Measurements from ENCODE around the gene ACBD6.
"Not testable (repeated sequence)": the region's sequence is repeated elsewhere in the genome, so short reads cannot be mapped to it uniquely, and the experiment has no call there.

Gene ACBD6

DNA sequence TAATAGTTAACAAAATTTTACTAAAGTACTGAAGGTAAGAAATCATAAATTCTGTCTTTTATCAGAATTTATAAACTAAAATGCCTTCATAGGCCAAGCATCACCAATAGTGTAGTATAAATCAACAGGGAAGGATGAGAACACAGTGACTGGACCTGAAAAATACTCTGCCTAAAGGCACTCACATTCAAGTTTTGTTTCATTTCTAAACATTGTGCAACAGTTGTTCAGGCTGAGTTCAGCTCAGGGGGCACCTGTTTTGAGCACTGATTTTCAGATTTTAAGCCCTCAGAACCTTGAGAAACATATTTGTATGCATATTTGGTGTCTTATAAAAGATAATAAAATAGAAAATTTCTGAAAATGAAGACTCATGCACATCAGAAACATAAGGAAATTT lies 12.4 kb downstream of the ACBD6 start:
- DNase-seq (ENCODE audit: low read depth in 2 of 2): no peak

DNA sequence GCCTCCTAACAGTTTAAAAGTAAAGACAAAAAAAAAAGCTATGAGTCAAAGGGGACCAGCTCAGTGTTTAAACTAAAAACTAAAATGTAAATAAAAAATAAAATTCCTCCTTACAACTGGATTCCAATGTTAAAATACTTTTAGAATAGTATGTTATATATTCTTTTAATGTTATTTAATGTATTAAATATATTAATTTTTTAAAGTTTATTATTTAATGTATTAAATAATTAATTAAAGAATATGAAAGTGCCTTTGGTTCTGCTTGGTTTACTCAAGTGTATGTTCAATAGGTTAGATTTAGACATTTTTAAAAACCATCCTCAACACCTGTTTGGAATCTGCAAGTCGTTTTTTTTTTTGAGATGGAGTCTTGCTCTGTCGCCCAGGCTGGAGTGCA lies 13.1 kb downstream of the ACBD6 start:
- DNase-seq (ENCODE audit: low read depth in 2 of 2): no peak

DNA sequence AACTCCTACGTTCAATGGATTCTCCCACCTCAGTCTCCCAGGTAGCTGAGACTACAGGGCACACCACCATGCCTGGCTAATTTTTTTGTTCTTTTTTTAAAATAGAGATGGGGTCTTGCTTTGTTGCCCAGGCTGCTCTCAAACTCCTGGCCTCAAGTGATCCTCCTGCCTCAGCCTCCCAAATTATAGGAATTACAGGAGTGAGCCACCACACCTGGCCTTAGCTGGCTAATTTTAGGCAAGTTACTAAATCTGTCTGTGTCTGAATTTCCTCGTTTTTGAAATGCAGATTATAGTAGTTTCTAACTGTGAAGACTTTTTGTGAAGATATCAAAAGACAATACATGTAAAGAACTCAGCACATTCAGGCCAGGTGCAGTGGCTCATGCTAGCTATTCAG lies 13.7 kb downstream of the ACBD6 start:
- no peak for DNase-seq (ENCODE audit: low read depth in 2 of 2)

DNA sequence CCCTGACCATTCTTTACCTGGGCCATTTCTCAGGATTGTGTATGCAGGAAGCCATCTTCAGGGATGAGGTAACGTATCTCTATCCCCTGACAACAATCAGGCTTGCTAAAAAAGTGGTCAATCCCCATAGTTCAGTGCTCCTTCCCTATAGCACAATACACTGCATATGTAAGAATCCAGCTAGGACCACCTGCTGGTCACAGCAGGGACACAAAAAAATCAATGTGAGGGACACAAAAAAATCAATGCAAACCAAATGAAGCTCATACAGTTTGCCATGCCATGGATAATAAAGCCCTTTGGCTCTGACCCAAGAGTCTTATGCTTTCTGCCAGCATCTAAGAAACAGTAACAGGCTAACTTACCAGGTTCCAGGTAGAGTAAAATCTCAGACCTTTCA lies 16.3 kb downstream of the ACBD6 start:
- no peak for DNase-seq (ENCODE audit: low read depth in 2 of 2)

DNA sequence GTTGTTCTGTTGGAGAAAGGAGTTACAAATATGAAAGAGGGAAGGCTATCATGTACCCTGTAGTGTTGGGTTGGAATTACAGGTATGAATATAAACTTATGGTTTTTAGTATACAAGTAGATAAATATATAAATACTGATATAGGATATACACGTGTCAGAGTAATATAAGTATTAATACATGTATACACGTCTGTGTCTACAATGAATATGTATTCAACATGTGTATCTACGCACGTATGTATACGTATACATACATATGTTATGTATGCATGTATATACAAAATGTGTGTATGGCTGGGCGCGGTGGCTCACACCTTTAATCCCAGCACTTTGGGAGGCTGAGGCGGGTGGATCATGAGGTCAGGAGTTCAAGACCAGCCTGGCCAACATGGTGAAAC lies 17.9 kb downstream of the ACBD6 start:
- no peak for DNase-seq (ENCODE audit: low read depth in 2 of 2)

DNA sequence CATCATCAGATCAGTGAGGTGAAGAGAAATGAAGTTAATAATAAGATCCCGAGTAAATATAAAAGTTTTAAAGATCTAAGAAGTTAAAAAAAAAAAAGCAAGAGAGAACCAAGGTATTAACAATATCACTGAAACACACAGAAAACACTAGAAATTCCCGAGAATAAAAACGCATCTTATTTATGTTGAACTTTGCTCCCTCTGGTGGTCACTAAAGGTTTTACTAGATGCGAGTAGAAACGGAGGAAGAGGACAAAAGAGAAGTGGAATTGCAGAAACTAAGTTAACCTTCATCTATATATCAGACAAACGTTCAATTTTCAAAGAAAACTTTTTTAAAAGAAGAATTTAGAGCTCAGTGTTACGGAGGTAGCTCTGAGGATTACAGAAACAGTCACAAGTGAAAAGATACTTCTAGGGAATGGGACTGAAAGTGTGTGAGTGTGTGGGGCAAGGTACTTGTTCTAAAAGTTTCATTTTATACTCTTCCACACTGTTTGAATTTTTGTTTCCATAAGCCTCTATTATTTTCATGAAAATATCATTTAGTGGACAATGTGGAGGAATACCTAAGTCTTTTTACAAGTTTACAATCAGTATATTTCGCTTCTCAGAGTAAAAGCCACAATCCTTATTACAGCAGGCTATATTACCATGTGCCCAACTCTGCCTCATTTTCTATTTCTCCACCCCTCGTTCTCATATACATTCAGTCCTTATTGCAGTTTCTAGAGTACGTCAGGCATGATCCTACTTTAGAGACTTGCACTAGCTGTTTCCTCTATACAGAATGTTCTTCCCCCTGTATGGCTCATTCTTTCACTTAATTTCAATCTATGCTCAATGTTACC lies 19.7 kb downstream of the ACBD6 start:
- no peak for DNase-seq (ENCODE audit: low read depth in 2 of 2)

DNA sequence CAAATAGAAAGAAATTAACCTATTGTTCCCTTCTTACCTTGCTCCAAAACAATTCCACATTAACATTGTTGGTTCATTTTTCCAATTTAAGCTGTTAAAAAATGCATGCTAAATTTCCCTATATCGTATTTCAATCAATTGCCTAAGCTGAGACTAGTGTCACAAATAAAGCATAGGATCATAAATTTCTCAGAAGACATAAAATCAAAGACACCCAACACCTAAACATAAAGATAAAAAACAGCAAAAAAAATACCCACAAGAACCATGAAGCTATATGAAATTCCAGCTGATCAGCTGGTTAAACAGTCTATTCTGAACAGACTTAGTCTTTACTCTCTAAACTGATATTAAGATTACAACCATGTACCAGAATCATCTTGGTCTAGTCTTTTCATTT lies 32.3 kb downstream of the ACBD6 start:
- no peak for DNase-seq (ENCODE audit: low read depth in 2 of 2)

DNA sequence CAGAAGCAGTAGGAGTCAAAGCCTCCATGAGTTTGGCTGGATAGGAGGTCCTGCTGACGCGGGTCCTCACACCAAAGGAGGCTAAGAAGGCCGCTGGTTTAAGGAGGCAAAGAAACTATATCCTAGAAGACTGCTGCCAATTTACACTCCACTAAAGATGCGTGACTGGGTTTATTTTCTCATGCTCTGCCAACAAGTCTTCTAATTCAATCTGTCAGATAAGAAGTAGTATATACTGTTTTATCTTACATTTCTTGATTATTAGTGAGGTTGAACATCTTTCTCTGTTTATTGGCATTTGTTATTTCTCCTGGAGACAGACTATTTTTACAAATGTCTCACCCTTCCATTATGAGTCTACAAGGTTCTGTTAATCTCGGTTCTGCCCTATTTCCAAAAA lies 34.1 kb downstream of the ACBD6 start:
- DNase-seq (ENCODE audit: low read depth in 2 of 2): no peak

DNA sequence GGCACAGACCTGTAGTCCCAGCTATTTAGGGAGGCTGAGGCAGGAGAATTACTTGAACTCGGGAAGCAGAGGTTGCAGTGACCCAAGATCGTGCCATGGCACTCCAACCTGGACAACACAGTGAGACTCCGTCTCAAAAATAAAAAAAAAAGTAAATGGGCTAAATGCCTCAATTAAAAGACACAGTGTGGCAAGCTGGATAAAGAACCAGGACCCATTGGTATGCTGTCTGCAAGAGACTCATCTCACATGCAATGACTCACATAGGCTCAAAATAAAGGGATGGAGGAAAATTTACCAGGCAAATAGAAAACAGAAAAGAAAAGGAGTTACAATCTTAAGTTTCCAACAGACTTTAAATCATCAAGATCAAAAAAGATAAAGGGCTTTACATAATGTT lies 40.3 kb downstream of the ACBD6 start:
- no peak for DNase-seq (ENCODE audit: low read depth in 2 of 2)

DNA sequence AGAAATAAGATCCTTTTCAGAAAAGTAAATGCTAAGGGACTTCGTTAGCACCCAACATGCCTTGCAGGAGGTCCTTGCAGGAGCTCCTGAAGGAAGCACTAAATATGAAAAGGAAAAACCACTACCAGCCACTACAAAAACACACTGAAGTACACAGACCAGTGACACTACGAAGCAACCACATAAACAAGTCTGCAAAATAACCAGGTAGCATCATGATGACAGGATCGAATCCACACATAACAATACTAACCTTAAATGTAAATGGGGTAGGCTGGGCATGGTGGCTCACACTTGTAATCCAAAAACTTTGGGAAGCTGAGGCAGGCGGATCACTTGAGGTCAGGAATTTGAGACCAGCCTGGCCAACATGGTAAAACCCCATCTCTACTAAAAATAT lies 40.7 kb downstream of the ACBD6 start:
- not testable (repeated sequence) for DNase-seq (ENCODE audit: low read depth in 2 of 2)

DNA sequence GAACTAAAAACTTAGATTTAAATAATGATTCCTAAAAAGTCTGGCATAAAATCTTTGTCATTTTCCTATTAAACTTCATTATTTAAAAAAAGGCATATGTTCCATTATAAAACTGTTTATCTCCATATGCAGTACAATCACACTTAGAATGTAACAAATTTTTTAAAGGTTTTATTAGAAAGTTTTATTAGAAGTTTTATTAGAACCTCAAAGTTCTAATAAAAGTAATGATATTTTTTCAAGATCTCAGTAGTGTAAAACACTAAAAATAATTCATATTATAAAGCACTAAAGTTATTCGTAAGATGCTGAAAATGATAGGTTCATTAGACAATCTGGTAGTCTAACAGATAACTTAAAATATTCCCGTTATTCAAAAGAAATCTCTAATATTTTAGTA lies 43.6 kb downstream of the ACBD6 start:
- no peak for DNase-seq (ENCODE audit: low read depth in 2 of 2)

DNA sequence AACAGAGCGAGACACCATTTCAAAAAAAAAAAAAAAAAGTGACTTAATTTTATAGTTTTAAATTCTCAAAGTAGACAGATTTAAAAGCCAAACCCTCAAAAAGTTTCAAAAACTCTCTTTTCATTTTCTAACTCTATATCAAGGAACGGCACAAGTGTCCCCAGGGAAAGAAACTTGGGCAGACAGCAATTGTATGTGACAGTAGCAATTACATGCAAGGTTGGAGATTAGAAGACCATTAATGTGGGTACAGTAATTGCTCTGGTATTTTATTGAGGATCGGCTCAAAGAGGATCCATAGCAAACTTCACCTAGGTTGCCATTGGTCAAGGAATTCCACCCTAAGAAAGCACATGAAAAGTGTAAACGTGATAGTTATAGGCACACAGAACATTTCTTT lies 46.2 kb downstream of the ACBD6 start:
- no peak for DNase-seq (ENCODE audit: low read depth in 2 of 2)

DNA sequence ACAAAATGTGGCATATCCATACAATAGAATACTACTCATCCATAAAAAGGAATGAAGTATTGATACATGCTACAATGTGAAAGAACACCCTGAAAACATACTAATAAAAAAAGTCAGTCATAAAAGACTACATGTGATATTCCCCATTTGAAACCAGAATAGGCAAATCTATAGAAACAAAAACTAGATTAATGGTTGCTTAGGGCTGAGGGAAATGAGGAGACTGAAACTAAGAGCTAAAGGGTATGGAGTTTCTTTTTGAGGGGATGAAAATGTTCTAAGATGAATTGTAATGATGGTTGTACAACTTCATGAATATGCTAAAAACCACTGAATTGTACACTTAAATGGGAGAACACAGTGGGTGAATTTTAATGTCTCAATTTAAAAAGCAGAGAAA lies 50.9 kb downstream of the ACBD6 start:
- no peak for DNase-seq (ENCODE audit: low read depth in 2 of 2)

DNA sequence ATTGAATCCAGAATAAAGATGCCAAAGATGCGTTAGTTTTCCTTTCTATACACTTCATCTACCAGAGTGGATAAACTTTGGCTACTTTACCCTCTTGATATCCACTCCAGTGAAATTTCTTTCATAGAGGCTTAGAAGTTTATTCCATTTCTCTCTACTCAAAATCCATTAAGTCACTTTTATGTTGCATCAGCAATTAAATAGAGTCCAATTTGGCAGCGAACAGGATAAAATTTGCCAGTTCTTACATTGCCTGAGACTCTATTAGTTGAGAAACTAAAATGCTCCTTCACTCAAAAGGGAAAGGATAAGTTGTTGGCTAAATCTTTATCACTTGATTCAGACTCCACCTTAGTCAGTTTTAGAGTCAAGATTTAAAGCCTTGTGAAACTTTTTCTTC lies 57.9 kb downstream of the ACBD6 start:
- no peak for DNase-seq (ENCODE audit: low read depth in 2 of 2)

DNA sequence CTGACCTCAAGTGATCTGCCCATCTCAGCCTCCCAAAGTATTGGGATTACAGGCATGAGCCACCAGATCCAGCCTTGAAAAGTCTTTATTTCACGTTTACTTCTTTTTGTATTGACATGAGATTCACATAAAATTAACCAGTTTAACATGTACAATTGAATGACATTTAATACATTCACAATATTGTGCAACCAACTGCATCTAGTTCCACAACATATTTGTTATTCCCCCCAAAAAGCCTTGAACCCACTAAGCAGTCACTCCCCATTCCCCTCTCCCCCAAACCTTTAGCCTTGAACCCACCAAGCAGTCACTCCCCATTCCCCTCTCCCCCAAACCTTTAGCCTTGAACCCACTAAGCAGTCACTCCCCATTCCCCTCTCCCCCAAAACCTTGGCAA lies 62.0 kb downstream of the ACBD6 start:
- DNase-seq (ENCODE audit: low read depth in 2 of 2): no peak

DNA sequence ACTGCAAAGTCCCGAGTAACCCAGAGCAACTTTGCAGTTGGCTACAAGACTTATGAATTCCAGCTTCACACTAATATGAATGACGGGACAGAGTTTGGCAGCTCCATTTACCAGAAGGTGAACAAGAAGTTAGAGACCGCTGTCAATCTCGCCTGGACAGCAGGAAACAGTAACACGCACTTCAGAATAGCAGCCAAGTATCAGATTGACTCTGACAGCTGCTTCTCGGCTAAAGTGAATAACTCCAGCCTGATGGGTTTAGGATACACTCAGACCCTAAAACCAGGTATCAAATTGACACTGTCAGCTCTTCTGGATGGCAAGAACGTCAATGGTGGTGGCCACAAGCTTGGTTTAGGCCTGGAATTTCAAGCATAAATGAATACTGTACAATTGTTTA lies 66.8 kb downstream of the ACBD6 start:
- no peak for DNase-seq (ENCODE audit: low read depth in 2 of 2)

DNA sequence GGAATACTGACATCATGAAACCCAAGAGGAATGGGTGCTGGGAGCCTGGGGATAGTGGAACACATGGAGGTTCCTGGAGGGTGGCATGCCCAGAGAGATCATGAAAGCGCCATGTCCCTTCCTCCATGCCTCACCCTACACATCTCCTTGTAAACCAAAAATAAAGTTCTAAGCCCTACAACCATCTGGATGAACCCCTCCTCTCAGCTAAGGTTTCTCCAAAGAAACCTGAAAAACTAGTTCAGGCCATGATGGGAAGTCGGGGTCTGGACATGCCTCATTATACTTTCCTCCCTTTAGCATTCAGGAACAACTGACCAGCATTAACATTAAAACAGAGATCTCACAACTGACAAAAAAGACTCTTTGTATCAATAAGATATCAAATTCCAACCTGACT lies 68.5 kb downstream of the ACBD6 start:
- no peak for DNase-seq (ENCODE audit: low read depth in 2 of 2)

DNA sequence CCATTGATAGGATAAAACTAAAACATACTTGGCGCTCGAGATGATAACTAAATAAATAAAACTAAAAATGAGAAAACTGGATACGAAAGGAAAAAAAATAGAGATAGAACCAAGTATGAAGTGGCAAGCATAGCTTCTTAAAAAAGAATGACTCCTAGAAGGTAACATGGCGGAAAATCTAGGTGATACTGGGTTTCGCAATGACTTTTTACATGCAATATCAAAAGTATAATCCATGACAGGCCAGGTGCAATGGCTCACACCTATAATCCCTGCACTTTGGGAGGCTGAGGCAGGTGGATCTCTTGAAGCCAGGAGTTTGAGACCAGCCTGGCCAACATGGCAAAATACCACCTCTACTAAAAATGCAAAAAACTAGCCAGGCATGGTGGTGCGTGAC lies 70.7 kb downstream of the ACBD6 start:
- DNase-seq (ENCODE audit: low read depth in 2 of 2): no peak

DNA sequence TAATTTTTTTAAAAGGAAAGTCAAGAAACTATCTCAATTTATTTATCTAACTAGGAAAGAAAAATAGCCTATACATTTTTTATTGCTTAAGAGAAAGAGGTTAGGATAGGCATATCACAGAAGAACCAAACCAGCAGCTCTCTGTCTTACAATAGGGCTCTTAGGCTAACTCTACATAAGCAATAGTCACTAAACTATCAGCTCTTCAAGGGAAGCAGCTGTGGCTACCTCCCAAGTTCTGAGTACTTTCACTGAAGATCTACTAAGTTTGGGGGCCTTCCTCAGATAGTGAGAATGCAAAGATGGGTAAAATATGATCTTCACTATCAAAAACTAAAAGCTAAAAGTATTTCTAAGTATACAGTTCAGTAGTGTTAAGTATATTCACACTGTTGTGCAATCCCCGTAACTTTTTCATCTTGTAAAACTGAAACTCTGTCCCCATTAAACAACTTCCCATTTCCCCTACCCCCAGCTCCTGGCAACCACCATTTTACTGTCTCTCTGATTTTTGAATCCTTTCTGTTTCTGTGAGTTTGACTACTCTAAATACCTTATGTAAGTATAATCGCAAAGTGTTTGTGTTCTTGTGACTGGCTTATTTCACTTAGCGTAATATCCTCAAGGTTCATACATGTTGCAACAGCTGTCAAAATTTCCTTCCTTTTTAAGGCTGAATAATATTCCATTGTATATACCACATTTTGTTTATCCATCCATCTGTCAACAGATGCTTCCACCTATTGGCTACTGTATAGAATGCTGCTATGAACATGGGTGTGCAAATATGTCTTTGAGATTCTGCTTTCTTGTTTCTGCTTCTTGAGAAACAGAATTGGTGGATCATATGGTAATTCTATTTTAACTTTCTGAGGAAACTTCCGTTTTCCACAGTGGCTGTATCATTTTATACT lies 73.3 kb downstream of the ACBD6 start:
- no peak for DNase-seq (ENCODE audit: low read depth in 2 of 2)

DNA sequence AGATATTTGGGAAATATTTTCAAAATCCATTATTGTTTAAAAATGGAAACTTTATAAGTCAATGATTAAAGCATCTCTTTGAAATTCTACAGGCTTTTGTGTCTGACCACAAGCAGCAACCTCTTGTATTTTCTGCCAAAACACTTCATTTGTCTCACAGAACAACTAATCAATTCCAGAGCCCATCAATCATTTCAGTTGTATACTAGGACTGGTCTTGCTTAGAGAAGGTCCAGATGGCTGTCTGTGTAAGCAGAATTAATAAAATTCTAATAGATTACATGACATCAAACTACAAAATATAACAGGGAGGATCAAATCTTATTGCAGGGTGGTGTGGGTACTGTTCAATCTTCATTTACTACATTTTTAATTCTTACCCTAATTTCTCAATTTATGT lies 76.4 kb downstream of the ACBD6 start:
- no peak for DNase-seq (ENCODE audit: low read depth in 2 of 2)

DNA sequence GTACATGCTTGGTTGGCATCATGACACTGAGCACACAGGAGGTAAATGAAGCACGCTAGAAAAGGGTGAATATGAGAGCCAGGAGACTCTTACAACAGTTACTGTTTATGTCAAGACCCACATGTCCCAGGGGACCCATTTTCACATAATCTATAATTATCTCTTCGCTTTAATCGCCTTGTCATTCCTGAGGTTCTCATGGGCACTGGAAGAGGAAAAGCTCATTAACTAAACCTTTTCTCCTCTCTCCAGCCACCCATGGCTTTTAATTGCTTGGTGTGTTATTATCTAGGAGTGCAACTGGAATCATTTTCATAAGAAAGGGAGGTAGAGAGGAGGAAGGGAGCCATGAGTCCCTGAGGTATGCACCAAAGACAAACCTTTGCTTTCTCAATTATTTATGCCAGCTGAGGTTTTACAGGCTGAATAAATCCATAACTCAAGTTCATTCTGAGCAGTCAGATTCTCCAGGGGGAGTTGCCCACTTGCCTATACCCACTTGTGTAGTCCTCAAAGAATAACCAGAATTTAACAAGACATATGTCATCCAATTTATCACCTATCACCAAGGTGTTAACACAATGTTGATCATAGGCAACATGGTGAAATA lies 77.4 kb downstream of the ACBD6 start:
- no peak for DNase-seq (ENCODE audit: low read depth in 2 of 2)

DNA sequence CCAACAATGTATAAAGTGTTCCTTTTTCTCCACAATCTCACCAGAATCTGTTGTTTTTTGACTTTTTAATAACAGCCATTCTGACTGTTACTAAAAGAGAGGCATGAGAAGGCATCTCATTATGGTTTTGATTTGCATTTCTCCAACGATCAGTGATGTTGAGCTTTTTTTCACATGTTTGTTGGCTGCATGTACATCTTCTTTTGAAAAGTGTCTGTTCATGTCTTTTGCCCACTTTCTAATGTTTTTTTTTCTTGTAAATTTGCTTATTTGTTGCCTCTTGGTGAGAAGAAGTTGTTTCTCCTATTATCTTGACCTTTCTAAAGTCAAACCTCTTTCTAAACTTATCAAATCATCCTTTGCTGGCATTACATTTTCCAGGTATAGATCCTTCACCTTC lies 80.8 kb downstream of the ACBD6 start:
- DNase-seq (ENCODE audit: low read depth in 2 of 2): no peak

DNA sequence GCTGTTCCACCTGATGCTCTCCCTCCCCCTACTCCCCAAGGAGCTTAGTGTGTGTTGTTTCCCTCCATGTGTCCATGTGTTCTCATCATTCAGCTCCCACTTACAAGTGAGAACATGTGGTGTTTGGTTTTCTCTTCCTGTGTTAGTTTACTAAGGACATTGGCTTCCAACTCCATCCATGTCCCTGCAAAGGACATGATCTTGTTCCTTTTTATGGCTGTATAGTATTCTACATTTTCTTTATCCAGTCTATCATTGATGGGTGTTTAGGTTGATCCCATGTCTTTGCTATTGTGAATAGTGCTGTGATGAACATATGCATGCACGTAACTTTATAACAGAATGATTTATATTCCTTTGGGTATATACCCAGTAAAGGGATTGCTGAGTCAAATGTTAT lies 81.2 kb downstream of the ACBD6 start:
- DNase-seq (ENCODE audit: low read depth in 2 of 2): not testable (repeated sequence)

Data from stimulated activated CD4-positive, alpha-beta T cell treated with anti-CD3 and anti-CD28 coated beads, Interleukin-12 subunit alpha, Interleukin-12 subunit beta, amount 100 ng/mL, for 24 hours (primary cell).